GM10847 (cell line): ENCODE measurements around the gene ITGBL1.

Experiments used
- POLR2A ChIP-seq: IDR thresholded peaks from 2 replicates; pipeline ENCODE4 v1.6.1; 2011; ENCODE audit not compliant: insufficient read length; ENCODE audit errors: extremely low read depth

Gene ITGBL1

GRCh38 chr13:101655435-101655834, 203.0 kb downstream of the ITGBL1 start:
- TF ChIP-seq POLR2A, result no peak

GRCh38 chr13:101660711-101661110, 208.2 kb downstream of the ITGBL1 start:
- TF ChIP-seq POLR2A, result no peak

GRCh38 chr13:101661839-101662238, 209.4 kb downstream of the ITGBL1 start:
- TF ChIP-seq POLR2A, result no peak

GRCh38 chr13:101673360-101674105, 221.1 kb downstream of the ITGBL1 start:
- TF ChIP-seq POLR2A, result no peak

- TF ChIP-seq POLR2A, result no peak
Observed at GRCh38 chr13:101681834-101682233, 229.4 kb downstream of the ITGBL1 start.

GRCh38 chr13:101686003-101686402, 233.5 kb downstream of the ITGBL1 start:
- TF ChIP-seq POLR2A, result no peak

- TF ChIP-seq POLR2A, result no peak
Observed at GRCh38 chr13:101690871-101691270, 238.4 kb downstream of the ITGBL1 start.

GRCh38 chr13:101691341-101691860, 238.9 kb downstream of the ITGBL1 start:
- TF ChIP-seq POLR2A, result no peak

GRCh38 chr13:101695870-101696516, 243.5 kb downstream of the ITGBL1 start:
- TF ChIP-seq POLR2A, result no peak

- no peak for TF ChIP-seq POLR2A
Observed at GRCh38 chr13:101697745-101698144, 245.3 kb downstream of the ITGBL1 start.

- TF ChIP-seq POLR2A, result no peak
Observed at GRCh38 chr13:101698400-101698799, 245.9 kb downstream of the ITGBL1 start.

- TF ChIP-seq POLR2A, result no peak
Observed at GRCh38 chr13:101700598-101700997, 248.1 kb downstream of the ITGBL1 start.

- TF ChIP-seq POLR2A, result no peak
Observed at GRCh38 chr13:101703081-101703480, 250.6 kb downstream of the ITGBL1 start.

GRCh38 chr13:101703838-101704237, 251.4 kb downstream of the ITGBL1 start:
- no peak for TF ChIP-seq POLR2A

GRCh38 chr13:101706651-101707050, 254.2 kb downstream of the ITGBL1 start:
- TF ChIP-seq POLR2A, result no peak

- TF ChIP-seq POLR2A, result no peak
Observed at GRCh38 chr13:101707659-101708058, 255.2 kb downstream of the ITGBL1 start.
